ENCODE data around the gene ZKSCAN3. TPM values are rescaled to one million over a fixed set of nuclear protein-coding genes. Genes with fewer than 3 reads are reported as not detected.

The ZKSCAN3 gene
- total RNA-seq, 2 donors from 2014 or later, result 1.3 to 1.6 TPM

GRCh38 chr6:28349344-28349891, 329 bp upstream of the ZKSCAN3 start:
- no peaks in the 10 kb centered on the region for H3K9me3 ChIP-seq
- no peak for TF ChIP-seq POLR2A (IDR thresholded peaks at IDR 0.05)
- no peak for TF ChIP-seq CTCF (IDR thresholded peaks at IDR 0.05)
- WGBS, 2 donors, result 0 to 1% methylated on average over 9 of the region's 9 CpGs
- peak overlapping the region in 3 of 4 donors; percentile 40 to 79 (median 72) for H3K27ac ChIP-seq
- peak; percentile 4 for ATAC-seq
- peak overlapping the region; percentile 76 for H3K4me3 ChIP-seq
- DNase-seq, result no peak
- intact Hi-C loops (cut with DNase I), result no loop called here
- H3K27me3 ChIP-seq, result no peaks in the 10 kb centered on the region
- no peaks in the 10 kb centered on the region for H3K36me3 ChIP-seq (replicated peaks in 1 of 2; ENCODE audit: insufficient read depth in 1 of 2, low read depth in 2 of 2)
- peaks cover 23% of the 10 kb centered on the region for H3K4me1 ChIP-seq

- Histone ChIP-seq H3K4me1 (peaks cover 35% of the 10 kb centered on the region), H3K9me3 (no peaks in the 10 kb centered on the region), H3K27ac (peak overlapping the region in 3 of 4 donors; percentile 11 to 72 (median 40)), H3K27me3 (no peaks in the 10 kb centered on the region), H3K4me3 (no peak overlapping the region), H3K36me3 (replicated peaks in 1 of 2; ENCODE audit: insufficient read depth in 1 of 2, low read depth in 2 of 2) (no peaks in the 10 kb centered on the region)
- ATAC-seq (no peak), DNase-seq (peak in 3 of 4 donors; percentile 9 to 18 (median 16))
- intact Hi-C loops (cut with DNase I), result loop anchor here (10.0 kb wide), 1 partner anchor 216 kb away; no protein-coding TSS in a partner anchor
- TF ChIP-seq POLR2A (IDR thresholded peaks at IDR 0.05) (no peak), CTCF (IDR thresholded peaks at IDR 0.05) (no peak)
- WGBS, 2 donors, result 38 to 39% methylated on average over 2 of the region's 2 CpGs
Measured at GRCh38 chr6:28351087-28351486, 1.3 kb downstream of the ZKSCAN3 start.

GRCh38 chr6:28351493-28351925, 1.8 kb downstream of the ZKSCAN3 start:
- intact Hi-C loops (cut with DNase I), result loop anchor here (10.0 kb wide), 1 partner anchor 217 kb away; no protein-coding TSS in a partner anchor
- WGBS, 2 donors, result 29 to 53% methylated on average over 2 of the region's 2 CpGs

GRCh38 chr6:28353356-28353755, 3.6 kb downstream of the ZKSCAN3 start:
- intact Hi-C loops (cut with DNase I), result loop anchor here (10.0 kb wide), 1 partner anchor 219 kb away; no protein-coding TSS in a partner anchor
- TF ChIP-seq POLR2A (IDR thresholded peaks at IDR 0.05), result no peak
- no peak for TF ChIP-seq CTCF (IDR thresholded peaks at IDR 0.05)
- no peak for DNase-seq
- no peaks in the 10 kb centered on the region for H3K27me3 ChIP-seq
- H3K9me3 ChIP-seq, result no peaks in the 10 kb centered on the region
- no peak for ATAC-seq
- H3K36me3 ChIP-seq (replicated peaks in 1 of 2; ENCODE audit: insufficient read depth in 1 of 2, low read depth in 2 of 2), result no peaks in the 10 kb centered on the region
- WGBS, 2 donors, result 76 to 82% methylated on average over 3 of the region's 3 CpGs
- peak overlapping the region in 3 of 4 donors; percentile 84 to 94 (median 89) for H3K27ac ChIP-seq
- no peak overlapping the region for H3K4me3 ChIP-seq
- H3K4me1 ChIP-seq, result peaks cover 40% of the 10 kb centered on the region

More at GRCh38 chr6:28351493-28351925, 1.8 kb downstream of the ZKSCAN3 start:
- DNase-seq, result no peak
- TF ChIP-seq CTCF (IDR thresholded peaks at IDR 0.05) (no peak), POLR2A (IDR thresholded peaks at IDR 0.05) (no peak)
- Histone ChIP-seq H3K4me3 (no peak overlapping the region), H3K4me1 (peaks cover 38% of the 10 kb centered on the region), H3K27me3 (no peaks in the 10 kb centered on the region), H3K36me3 (replicated peaks in 1 of 2; ENCODE audit: insufficient read depth in 1 of 2, low read depth in 2 of 2) (no peaks in the 10 kb centered on the region), H3K27ac (no peak overlapping the region), H3K9me3 (no peaks in the 10 kb centered on the region)
- no peak for ATAC-seq

Data from body of pancreas (tissue), 4 donors.